Gastroesophageal sphincter (tissue), 4 donors: Measurements from ENCODE around the gene BCL11A. TPM values are rescaled to one million over a fixed set of nuclear protein-coding genes. Genes with fewer than 3 reads are reported as not detected.

Experiments
- ATAC-seq: fragments of 150-250 bp; one replicate; pipeline ENCODE4 v1.9.1; 2016; ENCODE audit warnings: mild to moderate bottlenecking, moderate library complexity
- H3K27ac ChIP-seq, 4 donors: fragments of 200-600 bp; sonication (generic) in 3 of 4; 1 replicate in 3 of 4; 2 replicates in 1 of 4; pipeline ENCODE4 v1.5.1; 2016 to 2019
- H3K27me3 ChIP-seq: fragments of 200-600 bp; sonication (generic); one replicate; pipeline ENCODE4 v1.5.1; 2019
- H3K36me3 ChIP-seq, 2 donors: fragments of 200-600 bp; sonication (generic); one replicate each; pipeline ENCODE4 v1.5.1; 2019; ENCODE audit warnings: control low read depth in 1 of 2
- H3K4me1 ChIP-seq, 3 donors: fragments of 200-600 bp; sonication (generic); 1 replicate in 2 of 3; 2 replicates in 1 of 3; pipeline ENCODE4 v1.5.1; 2016 to 2019; ENCODE audit warnings: control low read depth in 2 of 3
- H3K4me3 ChIP-seq, 2 donors: fragments of 200-600 bp; sonication (generic); one replicate each; pipeline ENCODE4 v1.5.1; 2019; ENCODE audit warnings: mild to moderate bottlenecking in 1 of 2, moderate library complexity in 1 of 2
- H3K9me3 ChIP-seq, 3 donors: fragments of 200-600 bp; sonication (generic); one replicate each; pipeline ENCODE4 v1.5.1; 2017 to 2019; ENCODE audit warnings: control low read depth in 2 of 3
- EP300 ChIP-seq: sonication (generic); formaldehyde crosslinking; IDR thresholded peaks from one replicate; pipeline ENCODE4 v1.6.1; 2017; ENCODE audit warnings: antibody characterized with exemption, mild to moderate bottlenecking
- POLR2A ChIP-seq, 2 donors: fragments of 450-650 bp; IDR thresholded peaks; one replicate each; pipeline ENCODE4 v1.6.1; 2017; ENCODE audit warnings: antibody characterized with exemption in 2 of 2, mild to moderate bottlenecking in 2 of 2, moderate library complexity in 1 of 2
- POLR2AphosphoS5 ChIP-seq: sonication (generic); formaldehyde crosslinking; IDR thresholded peaks from one replicate; pipeline ENCODE4 v1.6.1; 2017; ENCODE audit warnings: antibody characterized with exemption
- WGBS, 2 donors: methylation state at CpG; one replicate each; pipeline ENCODE4 v1.1.5; 2018; ENCODE audit warnings: low coverage in 1 of 2; 5-methylcytosine and 5-hydroxymethylcytosine counted together
- total RNA-seq, 4 donors: library from RNA; depleted of rRNA; stranded (reverse); fragments of >200 nt; gene quantifications; one replicate each; pipeline ENCODE4 v1.1.0, GENCODE V29; 2016
- TF ChIP-seq, protein P1 (sequence below), 4 experiments: fragments of 200-600 bp in 2 of 4; fragments of 450-650 bp in 2 of 4; sonication (generic) in 1 of 4; IDR thresholded peaks; one replicate each; pipeline ENCODE4 v1.5.1; 2017 to 2019; ENCODE audit warnings: antibody characterized with exemption in 4 of 4, mild to moderate bottlenecking in 2 of 4, moderate library complexity in 2 of 4

The BCL11A gene
- total RNA-seq, 4 donors from 2014 or later: 3.6 to 10.6 (median 8.1) TPM

GRCh38 chr2:60470340-60470739 is 83.1 kb downstream of the BCL11A start:
- TF ChIP-seq EP300 (no peak), POLR2A (IDR thresholded peaks at IDR 0.05) (no peak), POLR2AphosphoS5 (no peak)
- TF ChIP-seq, protein P1, sequence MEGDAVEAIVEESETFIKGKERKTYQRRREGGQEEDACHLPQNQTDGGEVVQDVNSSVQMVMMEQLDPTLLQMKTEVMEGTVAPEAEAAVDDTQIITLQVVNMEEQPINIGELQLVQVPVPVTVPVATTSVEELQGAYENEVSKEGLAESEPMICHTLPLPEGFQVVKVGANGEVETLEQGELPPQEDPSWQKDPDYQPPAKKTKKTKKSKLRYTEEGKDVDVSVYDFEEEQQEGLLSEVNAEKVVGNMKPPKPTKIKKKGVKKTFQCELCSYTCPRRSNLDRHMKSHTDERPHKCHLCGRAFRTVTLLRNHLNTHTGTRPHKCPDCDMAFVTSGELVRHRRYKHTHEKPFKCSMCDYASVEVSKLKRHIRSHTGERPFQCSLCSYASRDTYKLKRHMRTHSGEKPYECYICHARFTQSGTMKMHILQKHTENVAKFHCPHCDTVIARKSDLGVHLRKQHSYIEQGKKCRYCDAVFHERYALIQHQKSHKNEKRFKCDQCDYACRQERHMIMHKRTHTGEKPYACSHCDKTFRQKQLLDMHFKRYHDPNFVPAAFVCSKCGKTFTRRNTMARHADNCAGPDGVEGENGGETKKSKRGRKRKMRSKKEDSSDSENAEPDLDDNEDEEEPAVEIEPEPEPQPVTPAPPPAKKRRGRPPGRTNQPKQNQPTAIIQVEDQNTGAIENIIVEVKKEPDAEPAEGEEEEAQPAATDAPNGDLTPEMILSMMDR (IDR thresholded peaks at IDR 0.05): no peak
- H3K27me3 ChIP-seq: no peaks in the 10 kb centered on the region
- no peak overlapping the region for H3K4me3 ChIP-seq
- no peak for ATAC-seq
- no peak overlapping the region for H3K27ac ChIP-seq
- H3K4me1 ChIP-seq: no peaks in the 10 kb centered on the region
- no peaks in the 10 kb centered on the region for H3K9me3 ChIP-seq
- 77 to 89% methylated on average over 3 to 5 of the region's 5 CpGs for WGBS, 2 donors
- no peaks in the 10 kb centered on the region for H3K36me3 ChIP-seq

- Histone ChIP-seq H3K4me3 (no peak overlapping the region), H3K27me3 (no peaks in the 10 kb centered on the region), H3K36me3 (no peaks in the 10 kb centered on the region), H3K4me1 (no peaks in the 10 kb centered on the region), H3K9me3 (no peaks in the 10 kb centered on the region), H3K27ac (no peak overlapping the region)
- ATAC-seq: no peak
- TF ChIP-seq POLR2A (IDR thresholded peaks at IDR 0.05) (no peak), POLR2AphosphoS5 (no peak), EP300 (no peak)
- TF ChIP-seq, protein P1 (IDR thresholded peaks at IDR 0.05): no peak
- 83 to 90% methylated on average over 6 of the region's 6 CpGs for WGBS, 2 donors
These were observed 83.7 kb downstream of the BCL11A start for GRCh38 chr2:60469536-60470317.

DNA sequence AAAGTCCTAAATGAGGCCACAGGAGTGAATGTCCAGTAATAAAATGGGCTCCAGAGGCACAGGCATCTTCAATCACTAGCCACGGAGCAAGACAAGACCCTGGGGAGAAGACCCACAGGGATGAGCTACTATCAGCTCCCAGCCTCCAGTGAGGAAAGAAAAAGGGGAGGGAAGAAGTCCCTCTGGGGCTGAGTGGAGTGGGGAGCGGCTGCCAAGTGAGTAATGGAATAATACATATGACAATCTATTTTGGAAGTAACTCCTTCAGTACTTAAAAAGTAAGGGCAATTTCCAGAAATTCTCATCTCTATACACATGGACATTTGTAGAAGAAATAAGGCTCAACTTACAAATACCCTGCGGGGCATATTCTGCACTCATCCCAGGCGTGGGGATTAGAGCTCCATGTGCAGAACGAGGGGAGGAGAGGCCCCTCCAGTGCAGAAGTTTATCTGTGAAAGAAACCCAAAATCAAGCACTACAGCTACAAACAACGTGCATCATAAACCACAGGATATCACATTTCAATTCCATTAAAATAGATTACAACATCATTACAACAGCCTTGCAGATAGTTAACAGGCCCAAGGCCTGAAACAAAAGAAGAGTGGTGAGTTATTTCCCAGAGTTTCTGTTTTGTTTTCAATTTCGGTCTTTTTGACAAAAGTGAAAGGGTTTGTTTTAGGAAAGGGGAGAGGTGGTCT is 84.9 kb downstream of the BCL11A start:
- WGBS, 2 donors: 70 to 85% methylated on average over 5 to 6 of the region's 7 CpGs
- no peak for ATAC-seq
- Histone ChIP-seq H3K4me1 (peaks cover 0 to 3% (median 0%) of the 10 kb centered on the region in 3 donors), H3K4me3 (no peak overlapping the region), H3K27ac (no peak overlapping the region), H3K27me3 (no peaks in the 10 kb centered on the region), H3K9me3 (no peaks in the 10 kb centered on the region), H3K36me3 (no peaks in the 10 kb centered on the region)
- no peak for TF ChIP-seq POLR2AphosphoS5
- no peak for TF ChIP-seq EP300
- TF ChIP-seq, protein P1 (IDR thresholded peaks at IDR 0.05): no peak
- TF ChIP-seq POLR2A (IDR thresholded peaks at IDR 0.05): no peak

DNA sequence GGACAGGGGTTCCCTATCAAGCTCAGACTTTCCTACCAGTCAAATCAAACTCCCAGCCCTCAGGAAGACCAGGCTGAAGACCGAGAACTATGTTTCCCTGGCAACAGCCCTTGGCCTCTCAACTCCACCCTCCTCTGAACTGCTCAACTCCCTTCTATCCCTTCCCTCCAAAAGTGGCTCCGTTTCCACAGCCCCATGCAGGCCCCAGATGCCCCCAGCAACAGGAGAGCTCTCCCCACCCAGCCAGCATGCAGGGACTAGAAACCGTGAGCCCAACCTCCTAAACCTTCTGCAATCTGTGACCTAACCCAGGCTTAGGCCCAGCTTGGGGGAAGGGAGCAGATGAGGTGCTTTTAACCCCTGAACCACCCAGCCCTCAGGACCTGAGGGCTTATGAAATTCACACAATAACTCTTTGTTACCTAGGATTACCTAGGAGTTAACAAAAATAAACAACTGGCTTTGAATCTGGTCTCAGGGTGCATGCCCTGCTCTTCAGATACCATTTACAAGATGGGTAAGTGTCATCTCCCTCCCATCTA is 87.2 kb downstream of the BCL11A start:
- WGBS, 2 donors: 94% methylated on average over 2 of the region's 3 CpGs; no CpG with 5 or more reads in 1 of the 2 donors
- H3K27ac ChIP-seq: no peak overlapping the region
- ATAC-seq: no peak

More for the DNA sequence above, 87.2 kb downstream of the BCL11A start:
- TF ChIP-seq, protein P1 (IDR thresholded peaks at IDR 0.05): no peak
- TF ChIP-seq POLR2A (IDR thresholded peaks at IDR 0.05) (no peak), EP300 (no peak), POLR2AphosphoS5 (no peak)
- Histone ChIP-seq H3K9me3 (no peaks in the 10 kb centered on the region), H3K27me3 (no peaks in the 10 kb centered on the region), H3K4me3 (no peak overlapping the region), H3K4me1 (peaks cover 0 to 10% (median 0%) of the 10 kb centered on the region in 3 donors), H3K36me3 (peaks cover 0 to 8% of the 10 kb centered on the region in 2 donors)
